WTC11 (cell line): ENCODE results near the gene ST8SIA6. TPM values are rescaled to one million over a fixed set of nuclear protein-coding genes. Genes with fewer than 3 reads are reported as not detected.

Experiments used
- ATAC-seq: fragments of 200-7000 bp; cut with Tn5 transposase; 2 replicates; pipeline ENCODE4 v1.10.0; 2021; ENCODE audit warnings: mild to moderate bottlenecking, moderate library complexity
- CTCF ChIA-PET: fragments of 300-600 bp; sonication (Branson Sonifier 250); formaldehyde crosslinking; loops from one replicate; lab custom pipeline; 2021; ENCODE audit warnings: antibody characterized with exemption; lab: Charles Lee
- POLR2A ChIA-PET: fragments of 350-600 bp; sonication (Branson Sonifier 250); formaldehyde crosslinking; loops from one replicate; lab custom pipeline; 2021; ENCODE audit warnings: antibody characterized with exemption; lab: Charles Lee
- DNase-seq: peaks from one replicate; pipeline ENCODE4 v3.0.0; 2021; ENCODE audit warnings: low spot score
- H3K27ac Mint-ChIP-seq: 2 replicates; pipeline ENCODE4 v1.8.0; 2021; ENCODE audit warnings: mixed read lengths
- H3K27me3 Mint-ChIP-seq: 2 replicates; pipeline ENCODE4 v1.8.0; 2021; ENCODE audit warnings: low read depth, mild to moderate bottlenecking, moderate library complexity, mixed read lengths
- H3K36me3 Mint-ChIP-seq: 2 replicates; pipeline ENCODE4 v1.8.0; 2021; ENCODE audit warnings: mixed read lengths
- H3K4me1 Mint-ChIP-seq: 2 replicates; pipeline ENCODE4 v1.8.0; 2022; ENCODE audit warnings: mixed read lengths
- H3K4me3 Mint-ChIP-seq: 2 replicates; pipeline ENCODE4 v1.8.0; 2021; ENCODE audit warnings: mild to moderate bottlenecking, moderate library complexity, mixed read lengths
- H3K9me3 Mint-ChIP-seq: 2 replicates; pipeline ENCODE4 v1.8.0; 2021; ENCODE audit warnings: mixed read lengths
- AFF4 ChIP-seq: sonication (generic); formaldehyde crosslinking; IDR thresholded peaks from 2 replicates; pipeline ENCODE4 v1.8.1; 2023; ENCODE audit warnings: mild to moderate bottlenecking, missing genetic modification reagents, borderline replicate concordance
- ATF2 ChIP-seq: sonication (generic); formaldehyde crosslinking; IDR thresholded peaks from 2 replicates; pipeline ENCODE4 v1.8.1; 2022; ENCODE audit warnings: low read depth, missing genetic modification reagents, borderline replicate concordance
- E2F5 ChIP-seq: sonication (generic); formaldehyde crosslinking; IDR thresholded peaks from 2 replicates; pipeline ENCODE4 v1.8.1; 2022; ENCODE audit warnings: mild to moderate bottlenecking, moderate library complexity, missing genetic modification reagents
- ESRRA ChIP-seq: sonication (generic); formaldehyde crosslinking; IDR thresholded peaks from 2 replicates; pipeline ENCODE4 v1.8.1; 2022; ENCODE audit warnings: mild to moderate bottlenecking, missing genetic modification reagents, borderline replicate concordance
- FOXP1 ChIP-seq: sonication (generic); formaldehyde crosslinking; IDR thresholded peaks from 2 replicates; pipeline ENCODE4 v1.8.0; 2022; ENCODE audit warnings: missing genetic modification reagents, mild to moderate bottlenecking, moderate library complexity, borderline replicate concordance
- IRF2 ChIP-seq: sonication (generic); formaldehyde crosslinking; IDR thresholded peaks from 2 replicates; pipeline ENCODE4 v1.8.0; 2022; ENCODE audit warnings: low read depth, missing genetic modification reagents, borderline replicate concordance
- MXD4 ChIP-seq: fragments of 250-450 bp; sonication (Bioruptor Pico); IDR thresholded peaks from 2 replicates; pipeline ENCODE4 v1.8.0; 2021; ENCODE audit warnings: mild to moderate bottlenecking, moderate library complexity, borderline replicate concordance
- NR1H2 ChIP-seq: sonication (generic); formaldehyde crosslinking; IDR thresholded peaks from 2 replicates; pipeline ENCODE4 v1.9.0; 2021; ENCODE audit warnings: mild to moderate bottlenecking, moderate library complexity, missing genetic modification reagents
- NR2C2 ChIP-seq: sonication (generic); formaldehyde crosslinking; IDR thresholded peaks from 2 replicates; pipeline ENCODE4 v1.8.0; 2022; ENCODE audit warnings: mild to moderate bottlenecking, missing genetic modification reagents
- PRDM15 ChIP-seq: sonication (generic); formaldehyde crosslinking; IDR thresholded peaks from 2 replicates; pipeline ENCODE4 v1.8.0; 2022; ENCODE audit warnings: missing genetic modification reagents
- SMAD4 ChIP-seq: sonication (generic); formaldehyde crosslinking; IDR thresholded peaks from 2 replicates; pipeline ENCODE4 v1.8.0; 2022; ENCODE audit warnings: mild to moderate bottlenecking, missing genetic modification reagents
- ZBTB21 ChIP-seq: sonication (generic); formaldehyde crosslinking; IDR thresholded peaks from 2 replicates; pipeline ENCODE4 v1.8.1; 2023; ENCODE audit warnings: mild to moderate bottlenecking, missing genetic modification reagents, borderline replicate concordance
- ZNF219 ChIP-seq: sonication (generic); formaldehyde crosslinking; IDR thresholded peaks from 2 replicates; pipeline ENCODE4 v1.8.0; 2023; ENCODE audit warnings: missing genetic modification reagents, mild to moderate bottlenecking, borderline replicate concordance
- ZNF263 ChIP-seq: sonication (generic); formaldehyde crosslinking; IDR thresholded peaks from 2 replicates; pipeline ENCODE4 v1.8.1; 2022; ENCODE audit warnings: low read depth, mild to moderate bottlenecking, moderate library complexity, missing genetic modification reagents
- total RNA-seq: library from RNA; stranded (reverse); gene quantifications from 3 replicates; pipeline ENCODE4 v1.2.3, GENCODE V29; 2021
- TF ChIP-seq, protein P1 (sequence below): fragments of 250-450 bp; sonication (Bioruptor Pico); IDR thresholded peaks from 2 replicates; pipeline ENCODE4 v1.9.0; 2021; ENCODE audit warnings: moderate library complexity, mild to moderate bottlenecking, inconsistent platforms, borderline replicate concordance
- TF ChIP-seq, protein P2 (sequence below): sonication (generic); formaldehyde crosslinking; IDR thresholded peaks from 2 replicates; pipeline ENCODE4 v1.8.1; 2022; ENCODE audit warnings: mild to moderate bottlenecking, missing genetic modification reagents, moderate library complexity, borderline replicate concordance
- TF ChIP-seq, protein P3 (sequence below): sonication (generic); formaldehyde crosslinking; IDR thresholded peaks from 2 replicates; pipeline ENCODE4 v1.8.1; 2023; ENCODE audit warnings: mild to moderate bottlenecking, missing genetic modification reagents, moderate library complexity
- TF ChIP-seq, protein P4 (sequence below): fragments of 200-600 bp; IDR thresholded peaks from 2 replicates; pipeline ENCODE4 v1.8.0; 2022; ENCODE audit warnings: antibody characterized with exemption

Gene ST8SIA6
- total RNA-seq, 1 experiment from 2014 or later = 3.5 TPM

DNA sequence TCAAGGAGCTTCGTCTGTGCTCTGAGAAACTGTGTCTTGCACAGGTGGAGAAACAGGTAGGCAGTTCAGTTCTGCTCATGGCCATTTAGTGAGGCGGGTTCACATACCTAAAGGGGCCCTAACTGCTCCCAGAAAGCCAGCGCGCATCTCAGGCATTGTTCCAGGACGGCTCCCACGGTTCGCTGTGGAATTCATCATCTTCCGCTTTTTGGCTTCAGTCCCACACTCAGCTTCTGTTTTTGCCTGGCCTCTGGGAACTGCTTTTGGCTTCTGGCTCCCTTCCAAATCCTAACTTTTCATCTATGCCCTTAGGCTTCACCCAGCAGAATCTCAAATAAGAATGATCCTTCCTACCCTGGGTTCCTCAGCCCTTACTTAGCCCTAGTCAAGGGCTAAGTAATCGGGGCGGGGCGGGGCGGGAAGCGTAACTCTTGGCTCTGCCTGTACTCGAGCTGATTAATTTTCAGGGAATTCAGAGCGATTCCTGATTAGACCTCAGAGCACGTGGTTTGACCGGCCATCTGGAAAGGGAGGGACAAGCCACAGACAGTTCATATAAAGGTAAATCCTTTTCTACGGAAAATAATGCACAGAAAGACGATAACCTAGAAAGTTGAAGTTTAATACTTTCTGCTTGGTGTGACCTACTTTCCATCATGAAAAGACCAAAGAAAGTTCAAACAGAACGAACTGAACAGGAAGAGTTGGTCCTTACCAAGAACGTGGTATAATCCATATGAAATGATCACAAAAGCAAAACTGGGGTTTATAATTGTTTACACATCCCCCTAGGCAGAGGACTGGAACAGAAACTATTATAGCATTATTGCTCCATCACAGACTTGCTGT lies 105.7 kb downstream of the ST8SIA6 start:
- DNase-seq (no peak), ATAC-seq (peak; percentile 48)
- no peak overlapping the region for H3K27ac Mint-ChIP-seq
- ChIA-PET POLR2A (no interaction called here), CTCF (interaction anchor here (1.7 kb wide), 1 partner anchor 27 kb away, joined by 8 read pairs; no protein-coding TSS in a partner anchor)
- H3K4me3 Mint-ChIP-seq = no peak overlapping the region
- H3K27me3 Mint-ChIP-seq = no peaks in the 10 kb centered on the region
- no peaks in the 10 kb centered on the region for H3K36me3 Mint-ChIP-seq
- TF ChIP-seq, protein P1, sequence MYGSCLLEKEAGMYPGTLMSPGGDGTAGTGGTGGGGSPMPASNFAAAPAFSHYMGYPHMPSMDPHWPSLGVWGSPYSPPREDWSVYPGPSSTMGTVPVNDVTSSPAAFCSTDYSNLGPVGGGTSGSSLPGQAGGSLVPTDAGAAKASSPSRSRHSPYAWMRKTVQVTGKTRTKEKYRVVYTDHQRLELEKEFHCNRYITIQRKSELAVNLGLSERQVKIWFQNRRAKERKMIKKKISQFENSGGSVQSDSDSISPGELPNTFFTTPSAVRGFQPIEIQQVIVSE (CRISPR knock-in tag) = no peak
- TF ChIP-seq MXD4 (CRISPR knock-in tag) (no peak), PRDM15 (CRISPR knock-in tag) (no peak), FOXP1 (CRISPR knock-in tag) (no peak), NR1H2 (CRISPR knock-in tag) (no peak), ZNF263 (CRISPR knock-in tag) (no peak), ESRRA (CRISPR knock-in tag) (no peak), NR2C2 (CRISPR knock-in tag) (no peak), ZBTB21 (no peak), ZNF219 (no peak), AFF4 (no peak), E2F5 (CRISPR knock-in tag) (no peak), SMAD4 (no peak), ATF2 (CRISPR knock-in tag) (no peak), IRF2 (CRISPR knock-in tag) (no peak)
- TF ChIP-seq, protein P2, sequence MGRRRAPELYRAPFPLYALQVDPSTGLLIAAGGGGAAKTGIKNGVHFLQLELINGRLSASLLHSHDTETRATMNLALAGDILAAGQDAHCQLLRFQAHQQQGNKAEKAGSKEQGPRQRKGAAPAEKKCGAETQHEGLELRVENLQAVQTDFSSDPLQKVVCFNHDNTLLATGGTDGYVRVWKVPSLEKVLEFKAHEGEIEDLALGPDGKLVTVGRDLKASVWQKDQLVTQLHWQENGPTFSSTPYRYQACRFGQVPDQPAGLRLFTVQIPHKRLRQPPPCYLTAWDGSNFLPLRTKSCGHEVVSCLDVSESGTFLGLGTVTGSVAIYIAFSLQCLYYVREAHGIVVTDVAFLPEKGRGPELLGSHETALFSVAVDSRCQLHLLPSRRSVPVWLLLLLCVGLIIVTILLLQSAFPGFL (CRISPR knock-in tag) = no peak
- TF ChIP-seq, protein P3, sequence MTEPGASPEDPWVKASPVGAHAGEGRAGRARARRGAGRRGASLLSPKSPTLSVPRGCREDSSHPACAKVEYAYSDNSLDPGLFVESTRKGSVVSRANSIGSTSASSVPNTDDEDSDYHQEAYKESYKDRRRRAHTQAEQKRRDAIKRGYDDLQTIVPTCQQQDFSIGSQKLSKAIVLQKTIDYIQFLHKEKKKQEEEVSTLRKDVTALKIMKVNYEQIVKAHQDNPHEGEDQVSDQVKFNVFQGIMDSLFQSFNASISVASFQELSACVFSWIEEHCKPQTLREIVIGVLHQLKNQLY = no peak
- TF ChIP-seq, protein P4, sequence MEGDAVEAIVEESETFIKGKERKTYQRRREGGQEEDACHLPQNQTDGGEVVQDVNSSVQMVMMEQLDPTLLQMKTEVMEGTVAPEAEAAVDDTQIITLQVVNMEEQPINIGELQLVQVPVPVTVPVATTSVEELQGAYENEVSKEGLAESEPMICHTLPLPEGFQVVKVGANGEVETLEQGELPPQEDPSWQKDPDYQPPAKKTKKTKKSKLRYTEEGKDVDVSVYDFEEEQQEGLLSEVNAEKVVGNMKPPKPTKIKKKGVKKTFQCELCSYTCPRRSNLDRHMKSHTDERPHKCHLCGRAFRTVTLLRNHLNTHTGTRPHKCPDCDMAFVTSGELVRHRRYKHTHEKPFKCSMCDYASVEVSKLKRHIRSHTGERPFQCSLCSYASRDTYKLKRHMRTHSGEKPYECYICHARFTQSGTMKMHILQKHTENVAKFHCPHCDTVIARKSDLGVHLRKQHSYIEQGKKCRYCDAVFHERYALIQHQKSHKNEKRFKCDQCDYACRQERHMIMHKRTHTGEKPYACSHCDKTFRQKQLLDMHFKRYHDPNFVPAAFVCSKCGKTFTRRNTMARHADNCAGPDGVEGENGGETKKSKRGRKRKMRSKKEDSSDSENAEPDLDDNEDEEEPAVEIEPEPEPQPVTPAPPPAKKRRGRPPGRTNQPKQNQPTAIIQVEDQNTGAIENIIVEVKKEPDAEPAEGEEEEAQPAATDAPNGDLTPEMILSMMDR = no peak
- H3K9me3 Mint-ChIP-seq = peaks cover 7% of the 10 kb centered on the region
- H3K4me1 Mint-ChIP-seq = 0 out of 2 replicates have a peak, but pooled peaks cover 4% of the 10 kb centered on the region
